Globus pallidus (tissue), 1 donor: Measurements from ENCODE around the gene AIP.
"Not testable (repeated sequence)": the region's sequence is repeated elsewhere in the genome, so short reads cannot be mapped to it uniquely, and the experiment has no call there.

Experiments
- DNase-seq: peaks from one replicate; pipeline ENCODE4 v3.0.0-alpha.2; 2015; ENCODE audit warnings: low spot score

Gene AIP

GRCh38 chr11:67507242-67507863, 24.5 kb downstream of the AIP start:
- DNase-seq = peak; percentile 31

- peak; percentile 98 for DNase-seq
Measured at GRCh38 chr11:67507864-67508485, 25.1 kb downstream of the AIP start, which contains the start of gene CDK2AP2. Gene CDK2AP2 (minus strand): TSS chr11:67508162. CDS start chr11:67508082, 80 bp downstream.

GRCh38 chr11:67508486-67509121, 25.8 kb downstream of the AIP start:
- peak; percentile 95 for DNase-seq

- DNase-seq = no peak
Measured at GRCh38 chr11:67510023-67510345, 27.2 kb downstream of the AIP start.

- DNase-seq = not testable (repeated sequence)
Measured at GRCh38 chr11:67511558-67511957, 28.7 kb downstream of the AIP start.

GRCh38 chr11:67514116-67514515, 31.3 kb downstream of the AIP start:
- no peak for DNase-seq

- DNase-seq = no peak
Measured at GRCh38 chr11:67516806-67517205, 34.0 kb downstream of the AIP start.

GRCh38 chr11:67517784-67518552, 35.1 kb downstream of the AIP start:
- DNase-seq = no peak

GRCh38 chr11:67519726-67520125, 36.9 kb downstream of the AIP start:
- DNase-seq = no peak

GRCh38 chr11:67520856-67521824, 38.3 kb downstream of the AIP start:
- DNase-seq = no peak

- DNase-seq = no peak
Measured at GRCh38 chr11:67521924-67522323, 39.1 kb downstream of the AIP start.

GRCh38 chr11:67522338-67522737, 39.5 kb downstream of the AIP start:
- no peak for DNase-seq

GRCh38 chr11:67522844-67523555, 40.2 kb downstream of the AIP start, which contains the start of gene CABP2:
Gene CABP2 (minus strand): TSS chr11:67523446. CDS start chr11:67523326, 120 bp downstream.
- DNase-seq = no peak

- DNase-seq = no peak
Measured at GRCh38 chr11:67523556-67524479, 41.0 kb downstream of the AIP start.

GRCh38 chr11:67524480-67524808, 41.6 kb downstream of the AIP start:
- no peak for DNase-seq

GRCh38 chr11:67525275-67525976, 42.6 kb downstream of the AIP start:
- DNase-seq = no peak

- DNase-seq = no peak
Measured at GRCh38 chr11:67528376-67528775, 45.5 kb downstream of the AIP start.

- DNase-seq = no peak
Measured at GRCh38 chr11:67530282-67530592, 47.4 kb downstream of the AIP start.

- DNase-seq = no peak
Measured at GRCh38 chr11:67532889-67533288, 50.1 kb downstream of the AIP start.
